MM.1S (cell line): ENCODE measurements around the gene NPAT.
A peak's percentile ranks its signal among the peaks of the same experiment; 100 is the strongest.

Experiments
- DNase-seq: peaks from one replicate; pipeline ENCODE4 v3.0.0-alpha.2; 2015
- H2AFZ ChIP-seq: fragments of 300-600 bp; sonication (generic); 2 replicates; pipeline ENCODE4 v1.6.0; 2016; ENCODE audit warnings: antibody characterized with exemption, low read length
- H3F3A ChIP-seq: fragments of 300-600 bp; sonication (generic); 2 replicates; pipeline ENCODE4 v1.6.1; 2016; ENCODE audit warnings: mild to moderate bottlenecking, antibody characterized with exemption, low read length, moderate library complexity, mixed read lengths; ENCODE audit not compliant: insufficient read depth
- H3K27ac ChIP-seq: fragments of 300-600 bp; sonication (generic); 2 replicates; pipeline ENCODE4 v1.5.1; 2016; ENCODE audit warnings: mild to moderate bottlenecking, low read length
- H3K27me3 ChIP-seq: fragments of 300-600 bp; sonication (generic); replicated peaks from 2 replicates; pipeline ENCODE4 v1.6.0; 2016; ENCODE audit warnings: low read length; ENCODE audit not compliant: insufficient read depth
- H3K36me3 ChIP-seq: fragments of 300-600 bp; sonication (generic); replicated peaks from 2 replicates; pipeline ENCODE4 v1.6.1; 2016; ENCODE audit warnings: mild to moderate bottlenecking, low read length, mixed read lengths; ENCODE audit not compliant: insufficient read depth
- H3K4me1 ChIP-seq: fragments of 300-600 bp; sonication (generic); 2 replicates; pipeline ENCODE4 v1.6.1; 2016; ENCODE audit warnings: low read length, mixed read lengths
- H3K4me2 ChIP-seq: fragments of 300-600 bp; sonication (generic); 2 replicates; pipeline ENCODE4 v1.6.0; 2016; ENCODE audit warnings: low read depth, low read length
- H3K4me3 ChIP-seq: fragments of 300-600 bp; sonication (generic); 2 replicates; pipeline ENCODE4 v1.5.1; 2016; ENCODE audit warnings: low read length, mixed read lengths
- H3K79me2 ChIP-seq: fragments of 300-600 bp; sonication (generic); 2 replicates; pipeline ENCODE4 v1.6.1; 2016; ENCODE audit warnings: mixed run types, low read length, mixed read lengths
- H3K9ac ChIP-seq: fragments of 300-600 bp; sonication (generic); 2 replicates; pipeline ENCODE4 v1.6.1; 2016; ENCODE audit warnings: low read length, mixed read lengths
- H3K9me2 ChIP-seq: fragments of 300-600 bp; sonication (generic); replicated peaks from 2 replicates; pipeline ENCODE4 v1.6.1; 2016; ENCODE audit warnings: mild to moderate bottlenecking, low read length, mixed read lengths; ENCODE audit not compliant: insufficient read depth
- H3K9me3 ChIP-seq: fragments of 300-600 bp; sonication (generic); replicated peaks from 2 replicates; pipeline ENCODE4 v1.6.1; 2016; ENCODE audit warnings: mild to moderate bottlenecking, low read length, mixed read lengths; ENCODE audit not compliant: insufficient read depth
- H4K20me1 ChIP-seq: fragments of 300-600 bp; sonication (generic); 2 replicates; pipeline ENCODE4 v1.6.1; 2016; ENCODE audit warnings: mild to moderate bottlenecking, low read length, moderate library complexity, mixed read lengths; ENCODE audit not compliant: insufficient read depth
- EZH2 ChIP-seq: fragments of 300-600 bp; sonication (generic); optimal IDR thresholded peaks from 2 replicates; pipeline ENCODE3; 2017; ENCODE audit warnings: low read depth, mild to moderate bottlenecking, antibody characterized with exemption, low read length, mixed read lengths
- EZH2phosphoT487 ChIP-seq: fragments of 300-600 bp; sonication (generic); IDR thresholded peaks from 2 replicates; pipeline ENCODE4 v1.6.1; 2018; ENCODE audit warnings: antibody characterized with exemption, low read length
- TF ChIP-seq, protein P1 (sequence below): fragments of 300-600 bp; sonication (generic); IDR thresholded peaks from 2 replicates; pipeline ENCODE4 v1.5.1; 2016; ENCODE audit warnings: antibody characterized with exemption, low read length, mixed read lengths

Gene NPAT

DNA sequence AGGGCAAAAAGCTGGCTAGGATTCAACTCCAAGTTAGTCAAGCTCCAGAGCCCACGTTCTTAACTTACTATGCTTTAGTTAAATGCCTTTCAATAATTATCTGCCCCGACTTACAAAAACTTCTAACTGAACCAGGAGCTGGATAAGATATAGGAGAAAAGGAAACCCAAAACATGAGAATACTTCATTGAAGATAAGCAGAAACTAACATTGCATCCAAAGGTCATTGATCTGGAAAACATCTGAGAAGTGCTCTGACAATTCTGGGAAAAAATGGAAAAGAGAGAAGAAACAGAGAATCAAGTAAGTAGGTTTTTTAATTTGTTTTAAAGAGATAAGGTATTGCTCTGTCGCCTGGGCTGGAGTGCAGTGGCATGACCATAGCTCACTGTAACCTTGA lies 73.9 kb downstream of the NPAT start:
- Histone ChIP-seq H3K79me2 (no peaks in the 10 kb centered on the region), H3K9ac (no peak overlapping the region), H3K36me3 (no peaks in the 10 kb centered on the region; the same call in 1 of the 2 replicates), H3K9me2 (no peaks in the 10 kb centered on the region), H3F3A (peaks cover 15% of the 10 kb centered on the region), H3K4me1 (peaks cover 16% of the 10 kb centered on the region), H3K27ac (no peak overlapping the region), H3K4me2 (no peak overlapping the region), H3K4me3 (no peak overlapping the region), H3K9me3 (no peaks in the 10 kb centered on the region), H3K27me3 (no peaks in the 10 kb centered on the region), H4K20me1 (no peaks in the 10 kb centered on the region), H2AFZ (no peak overlapping the region)
- no peak for TF ChIP-seq EZH2
- TF ChIP-seq, protein P1, sequence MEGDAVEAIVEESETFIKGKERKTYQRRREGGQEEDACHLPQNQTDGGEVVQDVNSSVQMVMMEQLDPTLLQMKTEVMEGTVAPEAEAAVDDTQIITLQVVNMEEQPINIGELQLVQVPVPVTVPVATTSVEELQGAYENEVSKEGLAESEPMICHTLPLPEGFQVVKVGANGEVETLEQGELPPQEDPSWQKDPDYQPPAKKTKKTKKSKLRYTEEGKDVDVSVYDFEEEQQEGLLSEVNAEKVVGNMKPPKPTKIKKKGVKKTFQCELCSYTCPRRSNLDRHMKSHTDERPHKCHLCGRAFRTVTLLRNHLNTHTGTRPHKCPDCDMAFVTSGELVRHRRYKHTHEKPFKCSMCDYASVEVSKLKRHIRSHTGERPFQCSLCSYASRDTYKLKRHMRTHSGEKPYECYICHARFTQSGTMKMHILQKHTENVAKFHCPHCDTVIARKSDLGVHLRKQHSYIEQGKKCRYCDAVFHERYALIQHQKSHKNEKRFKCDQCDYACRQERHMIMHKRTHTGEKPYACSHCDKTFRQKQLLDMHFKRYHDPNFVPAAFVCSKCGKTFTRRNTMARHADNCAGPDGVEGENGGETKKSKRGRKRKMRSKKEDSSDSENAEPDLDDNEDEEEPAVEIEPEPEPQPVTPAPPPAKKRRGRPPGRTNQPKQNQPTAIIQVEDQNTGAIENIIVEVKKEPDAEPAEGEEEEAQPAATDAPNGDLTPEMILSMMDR = no peak
- no peak for TF ChIP-seq EZH2phosphoT487
- DNase-seq = no peak

DNA sequence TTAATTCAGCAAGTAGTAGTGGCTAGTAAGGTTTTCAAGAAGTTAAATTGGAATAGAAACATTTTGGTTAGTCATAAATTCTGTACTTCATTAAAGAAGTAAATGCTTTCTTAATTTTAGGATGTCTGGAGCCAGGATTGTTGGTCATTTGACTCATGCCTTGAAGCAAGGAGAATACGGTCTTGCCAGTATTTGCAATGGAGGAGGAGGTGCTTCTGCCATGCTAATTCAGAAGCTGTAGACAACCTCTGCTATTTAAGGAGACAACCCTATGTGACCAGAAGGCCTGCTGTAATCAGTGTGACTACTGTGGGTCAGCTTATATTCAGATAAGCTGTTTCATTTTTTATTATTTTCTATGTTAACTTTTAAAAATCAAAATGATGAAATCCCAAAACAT lies 75.3 kb downstream of the NPAT start:
- Histone ChIP-seq H3K4me1 (peaks cover 16% of the 10 kb centered on the region), H2AFZ (no peak overlapping the region), H4K20me1 (no peaks in the 10 kb centered on the region), H3K36me3 (no peaks in the 10 kb centered on the region; the same call in 1 of the 2 replicates), H3K27ac (no peak overlapping the region), H3K4me3 (no peak overlapping the region), H3K79me2 (no peaks in the 10 kb centered on the region), H3F3A (peaks cover 15% of the 10 kb centered on the region), H3K9ac (no peak overlapping the region), H3K4me2 (no peak overlapping the region), H3K9me2 (no peaks in the 10 kb centered on the region), H3K27me3 (no peaks in the 10 kb centered on the region), H3K9me3 (no peaks in the 10 kb centered on the region)
- DNase-seq = no peak
- TF ChIP-seq EZH2 = no peak
- no peak for TF ChIP-seq EZH2phosphoT487
- TF ChIP-seq, protein P1 = no peak

DNA sequence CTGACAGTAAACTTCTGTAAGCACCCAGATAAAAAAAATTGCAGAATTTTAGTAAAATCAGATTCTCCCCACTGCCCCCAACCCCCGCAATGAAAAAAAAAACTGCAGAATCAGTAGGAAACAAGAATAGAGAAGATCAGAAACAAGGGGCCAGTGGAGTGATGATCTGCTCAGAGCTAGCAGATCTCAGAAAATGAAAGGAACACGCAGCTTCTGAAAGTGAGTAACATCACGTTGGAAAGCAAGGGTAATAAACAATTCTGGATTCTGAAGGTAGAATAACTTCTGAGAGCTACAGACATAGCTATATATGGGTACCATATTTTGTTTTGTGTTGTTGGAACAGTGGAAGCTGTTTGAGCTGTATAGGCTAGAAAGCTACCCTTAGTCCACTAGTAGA lies 77.8 kb downstream of the NPAT start:
- H3K36me3 ChIP-seq = no peaks in the 10 kb centered on the region; the same call in 1 of the 2 replicates
- no peak for TF ChIP-seq EZH2

DNA sequence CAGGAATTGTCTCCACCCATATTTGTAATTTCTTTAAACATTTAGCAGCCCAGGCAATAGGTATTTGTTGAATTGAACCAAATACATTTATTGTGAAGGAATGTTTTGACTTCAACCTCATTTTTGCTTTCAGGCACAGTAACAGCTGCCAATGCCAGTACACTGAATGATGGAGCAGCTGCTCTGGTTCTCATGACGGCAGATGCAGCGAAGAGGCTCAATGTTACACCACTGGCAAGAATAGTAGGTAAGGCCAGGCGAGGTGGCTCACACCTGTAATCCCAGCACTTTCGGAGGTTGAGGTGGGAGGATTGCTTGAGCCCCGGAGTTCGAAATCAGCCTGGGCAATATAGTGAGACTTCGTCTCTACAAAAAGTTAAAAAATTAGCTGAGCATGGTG lies 80.1 kb downstream of the NPAT start:
- no peaks in the 10 kb centered on the region for H4K20me1 ChIP-seq
- no peaks in the 10 kb centered on the region for H3K9me3 ChIP-seq
- peaks cover 16% of the 10 kb centered on the region for H3K4me1 ChIP-seq
- no peaks in the 10 kb centered on the region; the same call in 1 of the 2 replicates for H3K36me3 ChIP-seq
- TF ChIP-seq, protein P1 = no peak
- no peak for TF ChIP-seq EZH2phosphoT487
- TF ChIP-seq EZH2 = no peak
- H3F3A ChIP-seq = peaks cover 15% of the 10 kb centered on the region
- H3K27ac ChIP-seq = no peak overlapping the region
- no peaks in the 10 kb centered on the region for H3K79me2 ChIP-seq
- H3K9me2 ChIP-seq = no peaks in the 10 kb centered on the region
- DNase-seq = no peak
- H2AFZ ChIP-seq = no peak overlapping the region
- H3K27me3 ChIP-seq = no peaks in the 10 kb centered on the region
- H3K4me2 ChIP-seq = no peak overlapping the region
- H3K9ac ChIP-seq = no peak overlapping the region
- H3K4me3 ChIP-seq = no peak overlapping the region

More for the DNA sequence above, 77.8 kb downstream of the NPAT start:
- Histone ChIP-seq H3K79me2 (no peaks in the 10 kb centered on the region), H3K4me1 (peaks cover 16% of the 10 kb centered on the region), H3K4me3 (no peak overlapping the region), H3K27me3 (no peaks in the 10 kb centered on the region), H3K9me3 (no peaks in the 10 kb centered on the region), H3K27ac (peak overlapping the region; percentile 55; the same call in 1 of the 2 replicates), H2AFZ (no peak overlapping the region), H3K9me2 (no peaks in the 10 kb centered on the region), H3F3A (peaks cover 15% of the 10 kb centered on the region), H3K4me2 (peak overlapping the region; percentile 12; the same call in 1 of the 2 replicates), H3K9ac (no peak overlapping the region), H4K20me1 (no peaks in the 10 kb centered on the region)
- peak; percentile 54 for DNase-seq
